DMS 273 treated with DMSO at 0.1 percent for 48 hours (cell line): ENCODE data around the gene STON2.
"Not testable (repeated sequence)": the region's sequence is repeated elsewhere in the genome, so short reads cannot be mapped to it uniquely, and the experiment has no call there.

ENCODE experiments used
- DNase-seq: peaks from one replicate; lab custom pipeline; 2025; lab: John Stamatoyannopoulos, UW

STON2 gene

DNA sequence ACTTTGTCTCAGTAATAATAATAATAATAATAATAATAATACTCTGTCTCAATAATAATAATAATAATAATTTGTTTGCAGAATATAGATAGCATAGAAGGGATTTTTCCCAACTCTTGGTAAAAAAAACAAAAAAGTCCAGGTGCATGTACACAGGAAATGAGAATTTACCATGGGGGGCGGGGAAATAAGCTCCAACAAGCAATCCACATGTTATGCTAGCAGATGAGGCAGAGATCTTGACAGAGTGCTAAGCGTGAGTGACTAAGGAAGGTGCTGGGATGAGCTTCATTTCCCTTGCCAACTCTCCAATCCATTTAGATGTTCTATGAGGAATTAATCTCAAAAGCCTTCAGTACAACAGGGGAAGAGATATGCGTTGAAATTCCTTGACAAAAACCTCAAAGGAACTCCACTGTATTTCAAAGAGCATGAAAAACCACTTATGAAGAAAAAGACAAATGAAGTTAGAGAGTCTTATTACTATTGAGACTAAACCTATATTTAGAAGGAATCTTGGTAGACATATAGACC, 134.4 kb downstream of the STON2 start:
- no peak for DNase-seq

DNA sequence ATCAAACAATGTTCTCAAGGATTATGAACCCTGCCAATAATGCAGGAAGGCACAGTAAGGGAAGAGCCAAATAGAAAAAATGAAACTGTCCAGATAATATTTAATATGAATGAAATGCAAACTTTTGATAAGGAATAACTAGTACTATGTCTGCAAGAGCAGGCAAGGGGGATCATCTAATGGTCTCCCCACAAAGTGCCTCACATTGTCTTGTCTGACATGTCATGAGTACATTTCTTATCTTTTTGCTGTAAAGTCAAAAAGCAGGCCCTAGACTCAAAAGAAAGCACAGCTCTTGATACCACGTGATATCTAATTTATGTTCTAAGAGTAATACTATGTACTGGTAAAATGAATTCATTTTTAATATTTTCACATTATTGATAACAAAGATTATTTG, 135.5 kb downstream of the STON2 start:
- DNase-seq = no peak

DNA sequence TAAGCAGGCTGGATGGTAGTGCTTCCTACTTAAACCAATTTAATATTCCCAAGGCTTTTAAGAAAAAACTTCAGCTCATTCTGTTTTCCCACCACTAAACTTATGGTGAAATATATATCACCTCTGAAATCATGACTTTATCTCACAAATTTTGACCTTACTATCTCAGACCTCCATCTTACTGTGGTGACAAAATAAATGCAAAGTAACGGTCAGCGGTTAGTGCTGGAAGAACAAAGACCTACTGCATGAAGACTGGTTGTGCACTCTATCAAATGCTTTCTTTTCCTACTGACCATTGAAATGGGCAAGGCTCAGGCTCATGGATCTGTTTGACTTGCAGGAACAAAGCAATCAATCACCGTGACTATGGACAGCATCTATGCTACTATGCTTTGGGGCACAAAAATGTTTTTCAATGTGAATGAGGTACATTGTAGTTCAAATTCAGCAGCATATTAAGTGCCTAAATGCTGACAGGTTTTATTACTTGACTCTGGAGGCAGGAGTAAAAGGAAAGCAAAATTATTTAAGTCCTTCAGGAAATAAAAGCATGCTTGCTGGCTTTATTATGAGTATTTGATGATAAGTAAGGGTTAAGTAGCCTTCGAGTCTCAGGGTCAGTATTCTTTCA, 136.2 kb downstream of the STON2 start:
- no peak for DNase-seq

GRCh38 chr14:81261176-81261575, 138.9 kb downstream of the STON2 start:
- DNase-seq = no peak

DNA sequence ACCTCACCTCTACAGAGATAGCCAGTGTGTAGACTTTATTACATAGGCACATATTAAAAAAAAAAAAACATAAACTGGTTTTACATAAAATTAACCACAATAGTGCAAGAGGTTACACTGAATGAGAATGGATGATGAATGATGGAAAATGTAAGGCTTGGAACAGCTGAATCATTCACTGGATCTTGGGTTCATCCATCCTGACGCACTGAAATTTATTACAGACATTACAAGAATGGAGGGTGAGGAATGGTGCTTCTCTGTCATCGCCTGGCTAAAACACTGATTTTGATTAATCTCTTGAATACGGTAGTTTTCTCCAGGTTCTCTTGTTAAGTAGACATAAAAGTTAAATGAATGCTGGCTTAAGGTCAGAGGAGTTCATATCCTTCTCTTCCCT, 139.4 kb downstream of the STON2 start:
- DNase-seq = no peak

- DNase-seq = no peak
Measured at GRCh38 chr14:81256289-81256960, 143.7 kb downstream of the STON2 start.

- no peak for DNase-seq
Measured at GRCh38 chr14:81252278-81252677, 147.8 kb downstream of the STON2 start.

DNA sequence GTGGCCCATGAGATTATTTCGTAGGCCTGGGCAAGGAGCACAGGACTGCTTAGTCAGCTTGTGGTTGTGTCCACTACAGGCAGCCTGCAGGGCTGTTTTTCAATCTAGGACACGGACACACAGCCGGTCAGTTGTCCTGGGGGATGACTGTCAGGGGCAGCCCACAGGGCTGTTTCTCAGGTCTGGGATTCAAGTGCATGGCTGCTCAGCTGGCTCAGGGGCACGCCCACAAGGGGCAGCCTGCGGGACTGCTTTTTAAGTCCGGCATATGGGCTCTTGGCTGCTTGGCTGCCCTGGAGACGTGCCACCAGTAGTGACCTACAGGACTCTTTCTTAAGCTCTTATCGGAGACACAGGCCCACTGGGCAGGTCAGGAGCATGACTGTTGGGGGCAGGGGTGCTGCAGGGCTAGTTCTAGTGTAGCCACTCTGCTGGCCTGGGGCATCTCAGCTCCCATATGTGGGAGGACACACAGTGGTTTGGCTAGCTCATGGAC, 152.8 kb downstream of the STON2 start:
- DNase-seq = no peak

DNA sequence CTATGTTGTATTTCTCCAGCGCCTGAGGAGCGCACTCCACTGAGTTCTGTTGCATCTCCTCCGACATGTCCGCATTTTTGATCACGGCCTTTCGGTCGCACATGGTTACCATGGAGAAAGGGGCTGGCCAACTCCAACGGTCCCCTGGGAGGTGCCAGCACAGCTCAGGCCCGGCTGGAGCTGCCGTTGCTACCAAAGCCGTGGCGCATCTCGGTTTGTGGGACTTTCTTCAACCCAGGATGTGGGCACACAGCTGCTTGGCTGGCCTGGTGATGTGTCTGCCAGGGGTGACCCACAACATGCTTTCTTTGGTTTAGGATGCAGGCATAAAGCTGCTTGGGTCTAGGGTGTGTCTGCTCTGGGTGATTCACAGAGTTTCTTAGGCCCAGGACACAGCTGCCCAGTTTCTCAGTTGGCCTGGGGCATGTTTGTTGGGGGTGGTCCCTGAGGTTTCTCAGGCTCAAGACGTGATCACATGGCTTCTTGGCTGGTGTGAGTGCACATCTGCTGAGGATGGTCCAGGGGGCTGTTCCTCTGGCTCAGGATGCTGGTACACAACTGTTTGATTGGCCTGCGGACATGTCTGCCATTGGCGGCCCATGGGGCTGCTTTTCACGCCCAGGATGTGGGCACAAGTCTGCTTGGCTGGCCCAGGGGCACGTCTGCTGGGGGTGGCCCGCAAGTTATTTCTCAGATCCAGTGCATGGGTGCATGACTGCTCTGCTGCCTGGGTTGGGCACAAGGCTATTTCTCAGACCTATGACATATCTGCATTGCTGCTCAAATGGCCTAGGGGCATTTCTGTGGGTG, 153.5 kb downstream of the STON2 start:
- no peak for DNase-seq

- no peak for DNase-seq
Measured at GRCh38 chr14:81245771-81246170, 154.4 kb downstream of the STON2 start.

DNA sequence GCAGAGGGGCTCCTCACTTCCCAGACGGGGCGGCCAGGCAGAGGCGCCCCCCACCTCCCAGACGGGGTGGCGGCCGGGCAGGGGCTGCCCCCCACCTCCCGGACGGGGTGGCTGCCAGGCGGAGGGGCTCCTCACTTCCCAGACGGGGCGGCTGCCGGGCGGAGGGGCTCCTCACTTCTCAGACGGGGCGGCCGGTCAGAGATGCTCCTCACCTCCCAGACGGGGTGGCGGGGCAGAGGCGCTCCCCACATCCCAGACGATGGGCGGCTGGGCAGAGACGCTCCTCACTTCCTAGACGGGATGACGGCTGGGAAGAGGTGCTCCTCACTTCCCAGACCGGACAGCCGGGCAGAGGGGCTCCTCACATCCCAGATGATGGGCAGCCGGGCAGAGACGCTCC, 155.7 kb downstream of the STON2 start:
- not testable (repeated sequence) for DNase-seq

GRCh38 chr14:81243499-81243898, 156.6 kb downstream of the STON2 start:
- no peak for DNase-seq

DNA sequence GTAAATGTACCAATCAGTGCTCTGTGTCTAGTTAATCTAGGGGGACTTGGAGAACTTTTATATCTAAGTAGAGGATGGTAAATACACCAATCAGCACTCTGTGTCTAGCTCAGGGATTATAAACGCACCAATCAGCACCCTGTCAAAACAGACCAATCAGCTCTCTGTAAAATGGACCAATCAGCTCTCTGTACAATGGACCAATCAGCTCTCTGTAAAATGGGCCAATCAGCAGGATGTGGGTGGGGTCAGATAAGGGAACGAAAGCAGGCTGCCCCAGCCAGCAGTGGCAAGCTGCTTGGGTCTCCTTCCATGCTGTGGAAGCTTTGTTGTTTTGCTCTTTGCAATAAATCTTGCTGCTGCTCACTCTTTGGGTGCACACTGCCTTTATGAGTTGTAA, 163.3 kb downstream of the STON2 start:
- not testable (repeated sequence) for DNase-seq

DNA sequence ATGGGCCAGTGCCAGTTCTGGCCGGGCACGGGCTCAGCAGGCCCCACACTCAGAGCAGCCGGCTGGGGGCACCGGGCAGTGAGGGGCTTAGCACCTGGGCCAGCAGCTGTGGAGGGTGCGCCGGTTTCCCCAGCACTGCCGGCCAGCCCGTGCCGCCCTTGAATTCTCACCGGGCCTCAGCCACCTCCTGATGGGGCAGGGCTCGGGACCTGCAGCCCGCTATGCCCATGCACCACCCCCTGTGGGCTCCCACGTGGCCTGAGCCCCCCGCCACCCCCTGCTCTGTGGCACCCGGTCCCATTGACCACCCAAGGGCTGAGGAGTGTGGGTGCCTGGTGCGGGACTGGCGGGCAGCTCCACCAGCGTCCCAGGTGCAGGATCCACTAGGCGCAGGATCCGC, 164.0 kb downstream of the STON2 start:
- no peak for DNase-seq

- no peak for DNase-seq
Measured at GRCh38 chr14:81235096-81235495, 165.0 kb downstream of the STON2 start.

- no peak for DNase-seq
Measured at GRCh38 chr14:81234278-81234677, 165.8 kb downstream of the STON2 start.

GRCh38 chr14:81233615-81234014, 166.5 kb downstream of the STON2 start:
- DNase-seq = no peak

DNA sequence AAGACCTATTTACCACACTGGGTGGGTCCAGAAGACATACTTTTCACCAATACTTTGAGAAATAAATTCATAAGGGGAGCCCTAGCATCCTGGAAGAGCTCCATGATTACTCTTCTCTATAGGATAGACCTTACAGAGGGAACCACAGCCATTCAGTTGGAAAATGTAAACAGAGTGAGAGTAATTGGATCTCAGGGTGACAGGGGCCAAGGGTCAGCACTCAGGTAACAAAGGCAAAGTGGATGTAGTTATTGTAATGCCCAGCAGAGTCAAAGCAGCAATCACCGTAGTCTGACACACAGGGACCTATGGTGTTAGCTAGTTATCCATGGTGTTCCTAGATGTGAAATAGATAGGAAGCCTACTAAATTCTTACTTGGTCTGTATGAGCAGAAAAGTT, 168.6 kb downstream of the STON2 start:
- no peak for DNase-seq

DNA sequence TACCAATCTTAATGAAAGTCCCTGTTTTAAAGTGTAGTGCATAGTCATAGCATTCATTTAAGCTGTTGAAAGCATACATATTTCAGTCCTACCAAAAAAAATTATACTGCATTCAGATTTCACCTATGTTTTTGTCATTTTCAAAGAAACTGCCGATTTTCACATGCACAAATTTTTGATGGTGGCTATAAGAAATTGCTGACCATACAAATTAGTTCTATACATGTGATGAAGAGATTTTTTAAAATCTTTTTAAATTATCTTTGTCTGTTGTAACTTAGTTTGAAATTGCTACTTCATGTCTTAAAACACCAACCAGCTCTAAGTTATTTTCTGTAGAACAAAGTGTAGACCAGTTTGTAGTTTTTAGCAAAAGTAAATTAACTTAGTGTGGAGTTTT, 175.9 kb downstream of the STON2 start:
- DNase-seq = no peak

DNA sequence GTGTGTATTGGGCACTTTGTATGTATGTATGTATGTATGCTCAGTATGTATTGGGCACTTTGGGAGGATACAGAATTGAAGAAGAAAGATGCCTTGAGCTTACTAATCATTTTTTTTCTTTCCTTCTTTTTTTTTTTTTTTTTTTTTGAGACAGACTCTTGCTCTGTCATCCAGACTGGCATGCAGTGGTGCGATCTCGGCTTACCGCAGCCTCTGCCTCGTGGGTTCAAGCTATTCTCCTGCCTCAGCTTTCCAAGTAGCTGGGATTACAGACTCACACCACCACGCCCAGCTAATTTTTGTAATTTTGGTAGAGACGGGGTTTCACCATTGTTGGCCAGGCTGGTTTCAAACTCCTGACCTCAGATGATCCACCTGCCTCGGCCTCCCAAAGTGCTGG, 176.3 kb downstream of the STON2 start:
- DNase-seq = not testable (repeated sequence)

DNA sequence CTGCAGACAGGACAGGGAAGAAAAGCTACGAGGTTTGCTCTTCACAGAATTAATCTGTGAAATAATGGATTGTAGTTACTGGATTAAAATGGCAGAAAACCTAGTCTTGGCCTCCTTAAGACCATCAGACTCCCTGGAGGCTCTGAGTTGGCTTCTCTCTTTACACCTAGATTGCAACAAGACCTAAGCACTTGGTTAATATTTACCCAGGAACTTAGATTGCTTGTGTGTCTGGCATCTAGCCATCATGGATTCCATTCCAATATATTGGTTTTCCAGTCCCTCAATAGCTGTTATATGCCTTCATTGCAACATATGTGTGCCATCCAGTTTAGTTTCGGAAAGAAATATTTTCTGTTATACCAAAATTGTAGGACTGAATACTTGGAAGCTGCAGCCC, 177.4 kb downstream of the STON2 start:
- no peak for DNase-seq

DNA sequence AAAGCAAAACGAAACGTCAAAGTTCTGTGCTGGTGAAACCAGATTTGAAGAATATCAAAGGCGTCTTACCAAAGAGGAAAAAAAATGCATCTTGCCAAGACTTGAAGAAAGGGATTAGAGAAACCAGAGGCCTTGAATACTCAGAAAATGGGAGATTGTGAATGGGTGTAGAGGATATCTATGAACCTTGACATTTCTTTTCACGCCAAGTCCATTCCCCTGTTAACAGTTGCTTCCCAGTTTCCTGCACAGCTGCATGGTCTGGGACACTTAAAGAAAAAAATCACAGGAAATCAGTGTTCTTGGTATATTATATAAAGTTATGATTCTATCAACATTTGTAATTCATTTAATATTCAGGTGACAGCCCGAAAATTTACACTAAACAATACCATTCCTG, 178.0 kb downstream of the STON2 start:
- no peak for DNase-seq
